Muscle of leg (tissue), 16 donors: ENCODE results near the gene TRAK2. TPM values are rescaled to one million over a fixed set of nuclear protein-coding genes. Genes with fewer than 3 reads are reported as not detected.
"Not testable (repeated sequence)": the region's sequence is repeated elsewhere in the genome, so short reads cannot be mapped to it uniquely, and the experiment has no call there.

ENCODE experiments used
- DNase-seq: peaks from one replicate; pipeline ENCODE4 v3.0.0; 2013
- H3K27ac ChIP-seq: one replicate; pipeline ENCODE4 v1.5.1; 2013; ENCODE audit warnings: mild to moderate bottlenecking, low read length, control low read depth
- H3K27me3 ChIP-seq: one replicate; pipeline ENCODE4 v1.6.1; 2013; ENCODE audit warnings: low read length; ENCODE audit not compliant: control insufficient read depth, insufficient read depth
- H3K36me3 ChIP-seq: one replicate; pipeline ENCODE4 v1.6.1; 2013; ENCODE audit warnings: low read length; ENCODE audit not compliant: control insufficient read depth, insufficient read depth
- H3K4me1 ChIP-seq: one replicate; pipeline ENCODE4 v1.6.1; 2013; ENCODE audit warnings: low read length; ENCODE audit not compliant: control insufficient read depth, insufficient read depth
- H3K4me3 ChIP-seq: one replicate; pipeline ENCODE4 v1.5.1; 2013; ENCODE audit warnings: low read length, control low read depth
- H3K9me3 ChIP-seq: replicated peaks from 2 replicates; pipeline ENCODE4 v1.6.1; 2013; ENCODE audit warnings: low read depth, low read length; ENCODE audit not compliant: control insufficient read depth
- WGBS: methylation state at CpG from one replicate; pipeline ENCODE4 v1.1.5; 2013; ENCODE audit warnings: missing lambda C conversion rate; ENCODE audit not compliant: insufficient coverage; 5-methylcytosine and 5-hydroxymethylcytosine counted together
- long read RNA-seq, 11 donors: transcript quantifications; one replicate each; lab custom pipeline, GENCODE V29; 2026
- polyA plus RNA-seq, 8 donors: library from polyadenylated mRNA; unstranded; fragments of 120-200 nt; gene quantifications; one replicate each; pipeline versions ENCODE4 v1.2.1 to v1.2.3, GENCODE V29; 2013; ENCODE audit warnings: inconsistent platforms in 1 of 8, low replicate concordance in 1 of 8; ENCODE audit not compliant: insufficient read length in 8 of 8, insufficient read depth in 1 of 8
- total RNA-seq: library from RNA; stranded (reverse); fragments of 120-200 nt; gene quantifications from one replicate; pipeline ENCODE4 v1.2.4, GENCODE V29; 2013

The TRAK2 gene, protein sequence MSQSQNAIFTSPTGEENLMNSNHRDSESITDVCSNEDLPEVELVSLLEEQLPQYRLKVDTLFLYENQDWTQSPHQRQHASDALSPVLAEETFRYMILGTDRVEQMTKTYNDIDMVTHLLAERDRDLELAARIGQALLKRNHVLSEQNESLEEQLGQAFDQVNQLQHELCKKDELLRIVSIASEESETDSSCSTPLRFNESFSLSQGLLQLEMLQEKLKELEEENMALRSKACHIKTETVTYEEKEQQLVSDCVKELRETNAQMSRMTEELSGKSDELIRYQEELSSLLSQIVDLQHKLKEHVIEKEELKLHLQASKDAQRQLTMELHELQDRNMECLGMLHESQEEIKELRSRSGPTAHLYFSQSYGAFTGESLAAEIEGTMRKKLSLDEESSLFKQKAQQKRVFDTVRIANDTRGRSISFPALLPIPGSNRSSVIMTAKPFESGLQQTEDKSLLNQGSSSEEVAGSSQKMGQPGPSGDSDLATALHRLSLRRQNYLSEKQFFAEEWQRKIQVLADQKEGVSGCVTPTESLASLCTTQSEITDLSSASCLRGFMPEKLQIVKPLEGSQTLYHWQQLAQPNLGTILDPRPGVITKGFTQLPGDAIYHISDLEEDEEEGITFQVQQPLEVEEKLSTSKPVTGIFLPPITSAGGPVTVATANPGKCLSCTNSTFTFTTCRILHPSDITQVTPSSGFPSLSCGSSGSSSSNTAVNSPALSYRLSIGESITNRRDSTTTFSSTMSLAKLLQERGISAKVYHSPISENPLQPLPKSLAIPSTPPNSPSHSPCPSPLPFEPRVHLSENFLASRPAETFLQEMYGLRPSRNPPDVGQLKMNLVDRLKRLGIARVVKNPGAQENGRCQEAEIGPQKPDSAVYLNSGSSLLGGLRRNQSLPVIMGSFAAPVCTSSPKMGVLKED
- total RNA-seq (27.4 TPM), polyA plus RNA-seq (10 to 100 TPM; 18.9 to 33.8 (median 25.6) TPM)
- long read RNA-seq, donor 1, full-length matches to known transcripts: 1 of 1 reads
- long read RNA-seq, donor 1, partial matches to known transcripts: 0 of 1 reads
- long read RNA-seq, donor 1, other reads (novel, unspliced or antisense): 0 of 1 reads
- long read RNA-seq, donor 2: 0 reads
- long read RNA-seq, donor 3, full-length matches to known transcripts: 4 of 10 reads
- long read RNA-seq, donor 3, partial matches to known transcripts: 6 of 10 reads
- long read RNA-seq, donor 3, other reads (novel, unspliced or antisense): 0 of 10 reads
- long read RNA-seq, donor 4, full-length matches to known transcripts: 1 of 1 reads
- long read RNA-seq, donor 4, partial matches to known transcripts: 0 of 1 reads
- long read RNA-seq, donor 4, other reads (novel, unspliced or antisense): 0 of 1 reads
- long read RNA-seq, donor 5, full-length matches to known transcripts: 4 of 94 reads
- long read RNA-seq, donor 5, partial matches to known transcripts: 68 of 94 reads
- long read RNA-seq, donor 5, other reads (novel, unspliced or antisense): 22 of 94 reads
- long read RNA-seq, donor 6, full-length matches to known transcripts: 2 of 7 reads
- long read RNA-seq, donor 6, partial matches to known transcripts: 5 of 7 reads
- long read RNA-seq, donor 6, other reads (novel, unspliced or antisense): 0 of 7 reads
- long read RNA-seq, donor 7, full-length matches to known transcripts: 1 of 11 reads
- long read RNA-seq, donor 7, partial matches to known transcripts: 10 of 11 reads
- long read RNA-seq, donor 7, other reads (novel, unspliced or antisense): 0 of 11 reads
- long read RNA-seq, donor 8, full-length matches to known transcripts: 3 of 3 reads
- long read RNA-seq, donor 8, partial matches to known transcripts: 0 of 3 reads
- long read RNA-seq, donor 8, other reads (novel, unspliced or antisense): 0 of 3 reads
- long read RNA-seq, donor 9, partial matches to known transcripts: 7 of 7 reads
- long read RNA-seq, donor 9, other reads (novel, unspliced or antisense): 0 of 7 reads
- long read RNA-seq, donor 10, full-length matches to known transcripts: 4 of 9 reads
- long read RNA-seq, donor 10, partial matches to known transcripts: 5 of 9 reads
- long read RNA-seq, donor 10, other reads (novel, unspliced or antisense): 0 of 9 reads
- long read RNA-seq, donor 11, full-length matches to known transcripts: 4 of 4 reads
- long read RNA-seq, donor 11, partial matches to known transcripts: 0 of 4 reads
- long read RNA-seq, donor 11, other reads (novel, unspliced or antisense): 0 of 4 reads

GRCh38 chr2:201451292-201452057, at the start of gene TRAK2, which contains the start of gene STRADB:
TRAK2 (minus strand) TSS chr2:201451458; CDS start chr2:201420507, 30,951 bp downstream.
STRADB (plus strand) TSS chr2:201451740; CDS start chr2:201454841, 3,101 bp downstream.
- Histone ChIP-seq H3K36me3 (peaks cover 5% of the 10 kb centered on the region), H3K27ac (peak within 1 kb of the TSS; percentile 96), H3K4me1 (peaks cover 4% of the 10 kb centered on the region), H3K9me3 (no peaks in the 10 kb centered on the region), H3K4me3 (peak within 1 kb of the TSS; percentile 98), H3K27me3 (no peaks in the 10 kb centered on the region)
- 0% methylated on average over 78 of the region's 78 CpGs for WGBS
- DNase-seq: peak; percentile 98

GRCh38 chr2:201500534-201500933, 49.3 kb upstream of the TRAK2 start:
- no peak overlapping the region for H3K27ac ChIP-seq
- no CpG with 5 or more reads among the region's 3 CpGs for WGBS
- H3K4me1 ChIP-seq: no peaks in the 10 kb centered on the region
- DNase-seq: no peak
- peaks cover 9% of the 10 kb centered on the region for H3K9me3 ChIP-seq
- no peak overlapping the region for H3K4me3 ChIP-seq
- no peaks in the 10 kb centered on the region for H3K27me3 ChIP-seq
- H3K36me3 ChIP-seq: no peaks in the 10 kb centered on the region

GRCh38 chr2:201496785-201497184, 45.5 kb upstream of the TRAK2 start:
- DNase-seq: no peak
- Histone ChIP-seq H3K9me3 (no peaks in the 10 kb centered on the region), H3K27ac (no peak overlapping the region), H3K27me3 (no peaks in the 10 kb centered on the region), H3K4me3 (no peak overlapping the region), H3K4me1 (no peaks in the 10 kb centered on the region), H3K36me3 (no peaks in the 10 kb centered on the region)
- WGBS: no CpG with 5 or more reads among the region's 1 CpG

- H3K27ac ChIP-seq: no peak overlapping the region
- H3K4me3 ChIP-seq: no peak overlapping the region
- 62% methylated on average over 3 of the region's 4 CpGs for WGBS
- peak; percentile 61 for DNase-seq
- H3K4me1 ChIP-seq: no peaks in the 10 kb centered on the region
- H3K9me3 ChIP-seq: no peaks in the 10 kb centered on the region
- no peaks in the 10 kb centered on the region for H3K27me3 ChIP-seq
- no peaks in the 10 kb centered on the region for H3K36me3 ChIP-seq
These were observed 39.0 kb upstream of the TRAK2 start for GRCh38 chr2:201490291-201490690.

GRCh38 chr2:201484805-201485204, 33.5 kb upstream of the TRAK2 start:
- WGBS: no CpG with 5 or more reads among the region's 4 CpGs

GRCh38 chr2:201483758-201484157, 32.5 kb upstream of the TRAK2 start:
- not testable (repeated sequence) for H3K4me1 ChIP-seq, DNase-seq, H3K27me3 ChIP-seq, H3K9me3 ChIP-seq, H3K27ac ChIP-seq, H3K4me3 ChIP-seq
- peaks cover 11% of the 10 kb centered on the region for H3K36me3 ChIP-seq
- WGBS: no CpG with 5 or more reads among the region's 4 CpGs

More at GRCh38 chr2:201484805-201485204, 33.5 kb upstream of the TRAK2 start:
- no peaks in the 10 kb centered on the region for H3K27me3 ChIP-seq
- no peaks in the 10 kb centered on the region for H3K9me3 ChIP-seq
- H3K36me3 ChIP-seq: peaks cover 11% of the 10 kb centered on the region
- H3K27ac ChIP-seq: no peak overlapping the region
- DNase-seq: peak; percentile 77
- no peak overlapping the region for H3K4me3 ChIP-seq
- H3K4me1 ChIP-seq: no peaks in the 10 kb centered on the region

DNA sequence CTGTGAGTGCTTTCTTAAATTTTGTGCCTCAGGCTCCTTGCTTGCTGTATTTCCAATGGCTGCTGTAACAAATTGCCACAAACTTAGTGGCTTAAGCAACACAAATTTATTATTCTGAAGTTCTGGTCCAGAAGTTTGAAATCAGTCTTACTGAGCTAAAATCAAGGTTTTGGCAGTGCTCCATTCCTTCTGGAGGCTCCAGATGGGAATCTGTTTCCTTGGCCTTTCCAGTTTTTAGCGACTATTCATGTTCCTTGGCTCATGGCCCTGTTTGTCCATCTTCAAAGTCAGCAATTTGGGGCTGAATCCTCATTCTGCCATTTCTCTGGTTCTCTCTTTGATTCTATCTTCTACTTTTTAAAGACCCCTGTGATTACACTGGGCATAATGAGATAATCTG, 32.1 kb upstream of the TRAK2 start:
- H3K27ac ChIP-seq: no peak overlapping the region
- WGBS: 23% methylated on average over 1 of the region's 1 CpG
- DNase-seq: peak; percentile 75

DNA sequence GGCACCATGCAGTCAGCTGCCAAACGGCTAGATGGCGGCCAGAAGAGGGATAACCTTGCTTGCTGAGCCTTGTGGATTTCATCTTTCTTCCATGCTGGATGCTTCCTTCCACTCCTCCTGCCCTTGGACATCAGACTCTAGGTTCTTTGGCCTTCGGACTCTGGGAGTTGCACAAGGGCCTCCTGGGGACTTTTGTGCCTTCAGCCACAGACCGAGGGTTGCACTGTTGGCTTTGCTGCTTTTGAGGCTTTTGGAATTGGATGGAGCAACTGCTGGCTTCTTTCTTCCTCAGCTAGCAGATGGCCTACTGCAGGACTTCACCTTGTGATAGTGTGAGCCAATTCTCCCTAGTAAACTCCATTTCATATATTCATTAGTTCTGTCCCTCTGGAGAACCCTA, 31.3 kb upstream of the TRAK2 start:
- Histone ChIP-seq H3K36me3 (peaks cover 13% of the 10 kb centered on the region), H3K4me1 (no peaks in the 10 kb centered on the region), H3K27ac (no peak overlapping the region), H3K27me3 (no peaks in the 10 kb centered on the region), H3K9me3 (no peaks in the 10 kb centered on the region), H3K4me3 (no peak overlapping the region)
- 100% methylated on average over 2 of the region's 4 CpGs for WGBS
- no peak for DNase-seq

More for the DNA sequence above, 32.1 kb upstream of the TRAK2 start:
- H3K4me1 ChIP-seq: no peaks in the 10 kb centered on the region
- no peaks in the 10 kb centered on the region for H3K27me3 ChIP-seq
- no peaks in the 10 kb centered on the region for H3K9me3 ChIP-seq
- H3K4me3 ChIP-seq: no peak overlapping the region
- peaks cover 11% of the 10 kb centered on the region for H3K36me3 ChIP-seq
